ENCODE results near the gene MAP2K4. TPM values are rescaled to one million over a fixed set of nuclear protein-coding genes. Genes with fewer than 3 reads are reported as not detected.

Gene MAP2K4
- total and polyA plus RNA-seq, 2 of the 8 experiments (the other 6 are each of a cell fraction or from before 2014, with no cell fraction given) = 14.2 to 37.3 TPM

GRCh38 chr17:12114686-12115418 is 94.2 kb downstream of the MAP2K4 start:
- no peak overlapping the region for H3K4ac ChIP-seq (replicated peaks; ENCODE audit: insufficient read length, low read depth, low read length)
- H2AK5ac ChIP-seq (ENCODE audit: low read depth, low read length) = no peak overlapping the region
- ChIA-PET CTCF (ENCODE audit: partially characterized antibody) (no interaction called here), POLR2A (ENCODE audit: partially characterized antibody) (no interaction called here)
- H4K8ac ChIP-seq (ENCODE audit: extremely low read depth, insufficient read depth, low read length) = no peak overlapping the region
- H2BK5ac ChIP-seq (ENCODE audit: low read depth, low read length) = no peak overlapping the region
- H2BK12ac ChIP-seq (ENCODE audit: low read depth, low read length) = no peak overlapping the region
- TF ChIP-seq HDAC6 (IDR thresholded peaks at IDR 0.05; ENCODE audit: low read depth, low read length) = no peak
- TF ChIP-seq EP300 (IDR thresholded peaks at IDR 0.05; ENCODE audit: borderline replicate concordance in 1 of 2, low read depth in 2 of 2, low read length in 2 of 2) = no peak
- TF ChIP-seq POLR2AphosphoS5 (IDR thresholded peaks at IDR 0.05; ENCODE audit: low read depth, low read length) = no peak
- no peak for TF ChIP-seq SP4 (IDR thresholded peaks at IDR 0.05; ENCODE audit: low read length)
- TF ChIP-seq CHD1 (IDR thresholded peaks at IDR 0.05; ENCODE audit: low read depth, low read length) = no peak
- no peak for TF ChIP-seq YY1 (IDR thresholded peaks at IDR 0.05; ENCODE audit: low read depth, low read length)
- no peak for TF ChIP-seq RAD21 (IDR thresholded peaks at IDR 0.05 in 1 of 2, conservative IDR thresholded peaks at IDR 0.05 in 1 of 2; ENCODE audit: low read depth in 2 of 2, low read length in 2 of 2)
- no peak for TF ChIP-seq USF2 (IDR thresholded peaks at IDR 0.05; ENCODE audit: low read length)
- no peak for TF ChIP-seq PHF8 (conservative IDR thresholded peaks at IDR 0.05; ENCODE audit: low read depth, low read length)
- no peak for TF ChIP-seq SRF (IDR thresholded peaks at IDR 0.05; ENCODE audit: low read depth, low read length)
- TF ChIP-seq CHD2 (IDR thresholded peaks at IDR 0.05; ENCODE audit: low read length) = no peak
- no peak for TF ChIP-seq CREB1 (IDR thresholded peaks at IDR 0.05)
- H2AFZ ChIP-seq (ENCODE audit: low read length) = no peak overlapping the region
- no peaks in the 10 kb centered on the region for H3K9me3 ChIP-seq (ENCODE audit: insufficient read depth in 2 of 2, low read depth in 1 of 2, low read length in 1 of 2)
- FAIRE-seq (no peak), DNase-seq (ENCODE audit: low read depth in 1 of 2, low spot score in 2 of 2) (no peak)
- H3K4me3 ChIP-seq (ENCODE audit: extremely low read depth in 1 of 4, insufficient read depth in 2 of 4, low read depth in 3 of 4, low read length in 4 of 4) = no peak overlapping the region
- no peaks in the 10 kb centered on the region for H3K4me1 ChIP-seq (replicated peaks in 1 of 4; ENCODE audit: control insufficient read depth in 3 of 4, insufficient read depth in 4 of 4, low read length in 3 of 4)
- H2BK120ac ChIP-seq (replicated peaks; ENCODE audit: low read depth, low read length) = no peak overlapping the region
- no peaks in the 10 kb centered on the region for H3K79me2 ChIP-seq (ENCODE audit: control insufficient read depth in 1 of 2, insufficient read depth in 2 of 2, low read length in 2 of 2)
- H3K14ac ChIP-seq (ENCODE audit: insufficient read length) = no peak overlapping the region
- H3K23ac ChIP-seq (ENCODE audit: insufficient read length) = no peak overlapping the region
- H2BK20ac ChIP-seq (ENCODE audit: low read length) = no peak overlapping the region
- no peak overlapping the region for H3K18ac ChIP-seq (ENCODE audit: extremely low read depth, low read length)
- H4K20me1 ChIP-seq (replicated peaks in 1 of 2; ENCODE audit: control insufficient read depth in 1 of 2, insufficient read depth in 2 of 2, low read length in 2 of 2) = peaks cover 0 to 2% of the 10 kb centered on the region in 2 experiments
- no peak overlapping the region for H3K56ac ChIP-seq (replicated peaks; ENCODE audit: insufficient read length, low read depth, low read length)
- 84% methylated on average over 3 of the region's 3 CpGs; no CpG with 5 or more reads in 1 of the 2 experiments for WGBS, 2 experiments (ENCODE audit: extremely low coverage in 1 of 2, insufficient coverage in 1 of 2, insufficient read length in 1 of 2, insufficient replicate concordance in 2 of 2, low coverage in 1 of 2, low lambda C conversion rate in 2 of 2, missing lambda C conversion rate in 1 of 2)
- H3K27me3 ChIP-seq (replicated peaks in 1 of 4; ENCODE audit: control insufficient read depth in 3 of 4, extremely low read depth in 1 of 4, insufficient read depth in 3 of 4, low read length in 3 of 4) = peaks cover 0 to 1% (median 0%) of the 10 kb centered on the region in 4 experiments; a peak in 1 of 7 replicates
- no peaks in the 10 kb centered on the region; the same call in 1 of the 2 replicates for H3K79me1 ChIP-seq (ENCODE audit: low read depth, low read length)
- H3K23me2 ChIP-seq (ENCODE audit: low read depth, low read length) = no peaks in the 10 kb centered on the region
- no peak overlapping the region for H3K27ac ChIP-seq (ENCODE audit: low read depth, low read length)
- H3K4me2 ChIP-seq (ENCODE audit: insufficient read depth in 1 of 2, low read depth in 2 of 2, low read length in 2 of 2) = no peak overlapping the region
- peaks cover 2 to 32% (median 16%) of the 10 kb centered on the region in 4 experiments; a peak in 7 of 8 replicates for H3K36me3 ChIP-seq (ENCODE audit: control insufficient read depth in 2 of 4, insufficient read depth in 4 of 4, low read length in 3 of 4)
- no peak overlapping the region for H4K91ac ChIP-seq (replicated peaks; ENCODE audit: insufficient read length, low read length)
- H2BK15ac ChIP-seq (ENCODE audit: low read length) = no peak overlapping the region
- H4K5ac ChIP-seq (ENCODE audit: insufficient read length, low read depth, low read length) = no peak overlapping the region
- H3K9ac ChIP-seq (replicated peaks in 1 of 4; ENCODE audit: extremely low read depth in 1 of 4, low read depth in 3 of 4, low read length in 3 of 4) = no peak overlapping the region
